GM19372 (cell line): ENCODE data around the gene GPD2.
"Not testable (repeated sequence)": the region's sequence is repeated elsewhere in the genome, so short reads cannot be mapped to it uniquely, and the experiment has no call there.

Source experiments
- ATAC-seq: cut with Tn5 transposase; IDR thresholded peaks from one replicate; pipeline ENCODE4 v1.9.1; 2021; ENCODE audit warnings: mild to moderate bottlenecking, low read depth, moderate library complexity; ENCODE audit not compliant: unreplicated experiment

GPD2 gene

DNA sequence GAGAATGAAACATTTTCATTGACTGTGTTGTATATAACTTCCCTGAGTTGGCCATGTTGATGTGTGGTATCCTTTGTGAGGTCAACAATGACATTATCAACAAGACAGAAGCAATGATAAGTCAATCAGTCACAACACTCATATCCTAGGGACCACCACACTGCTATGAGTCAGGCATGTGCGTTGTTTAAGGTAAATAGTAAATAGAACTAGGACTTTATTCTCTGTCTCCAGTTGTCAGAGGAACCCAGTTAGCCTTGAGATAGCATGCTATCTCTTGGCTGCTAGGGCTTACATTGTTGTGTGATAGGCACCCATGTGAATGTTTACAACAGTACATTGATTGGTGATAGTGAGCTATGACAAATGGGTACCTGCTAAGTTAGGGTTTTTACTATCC lies 37.3 kb downstream of the GPD2 start:
- ATAC-seq, result no peak

DNA sequence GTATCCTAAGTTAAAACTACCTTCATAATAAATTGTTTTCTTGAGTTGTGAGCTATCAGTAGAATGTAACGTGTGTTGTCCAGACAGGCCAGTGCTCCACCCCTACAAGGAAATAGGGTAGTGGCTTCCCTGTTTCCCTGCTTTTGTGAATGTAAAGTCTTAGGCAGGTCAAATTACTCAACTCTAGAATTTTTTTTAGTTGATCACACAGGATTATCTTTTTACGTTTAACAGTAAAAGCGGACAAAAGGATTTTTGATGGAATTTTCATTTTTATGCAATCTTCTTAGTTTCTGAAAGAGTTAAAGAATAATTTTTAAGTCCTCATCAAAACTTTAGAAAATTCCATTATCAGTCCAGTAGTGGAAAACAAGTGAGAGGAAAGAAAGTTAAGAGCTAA lies 38.2 kb downstream of the GPD2 start:
- ATAC-seq, result no peak

DNA sequence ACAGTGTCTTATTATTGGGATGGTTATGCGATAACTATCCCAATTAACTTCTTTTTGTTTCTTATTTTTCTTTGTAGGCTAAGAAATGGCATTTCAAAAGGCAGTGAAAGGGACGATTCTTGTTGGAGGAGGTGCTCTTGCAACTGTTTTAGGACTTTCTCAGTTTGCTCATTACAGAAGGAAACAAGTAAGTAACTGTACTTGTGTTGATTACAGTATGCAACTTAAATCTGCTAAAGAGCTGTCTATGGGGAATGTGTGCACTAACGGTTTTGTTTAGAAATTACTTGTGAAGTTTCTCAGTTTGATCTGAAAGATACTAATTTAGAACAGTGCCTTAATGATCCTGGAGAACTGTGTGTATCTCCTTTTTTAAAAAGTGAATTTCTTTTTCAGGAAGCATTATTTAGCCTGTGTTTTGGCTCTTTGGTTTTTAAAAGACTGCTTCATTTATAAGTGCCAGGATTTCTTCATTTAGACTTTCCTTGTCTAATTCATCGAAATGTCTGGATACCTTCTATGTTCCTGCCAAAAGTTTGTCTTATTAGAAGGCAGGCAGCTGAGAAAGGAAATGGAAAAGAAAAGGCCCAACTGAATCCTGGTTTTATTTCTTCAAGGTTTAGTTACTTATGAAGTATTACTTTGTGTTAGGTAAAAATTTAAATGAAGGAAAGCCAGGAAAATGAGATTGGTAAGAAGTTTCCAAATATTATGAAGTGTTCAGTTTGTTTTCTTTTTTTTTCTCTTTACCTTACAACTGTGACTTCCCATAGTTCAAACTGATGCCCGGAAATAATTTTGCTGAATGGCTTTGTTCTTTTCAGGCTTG lies 40.1 kb downstream of the GPD2 start:
- no peak for ATAC-seq

DNA sequence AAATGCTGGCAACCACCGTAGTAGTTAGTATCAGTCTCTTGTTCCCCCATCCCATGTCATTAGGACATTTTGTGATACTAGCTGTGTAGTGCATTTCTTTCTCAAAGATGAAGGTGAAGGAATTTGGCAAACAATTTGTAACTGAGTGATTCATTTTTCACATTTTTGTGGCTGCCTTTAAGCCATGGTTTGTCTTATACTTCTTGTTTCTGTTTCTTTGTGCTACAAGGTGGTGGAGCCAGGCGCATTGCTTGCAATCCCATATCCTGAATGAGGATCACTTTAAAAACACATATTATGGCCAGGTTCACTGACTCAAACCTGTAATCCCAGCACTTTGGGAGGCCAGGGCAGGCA lies 40.6 kb downstream of the GPD2 start:
- ATAC-seq, result peak; percentile 62

DNA sequence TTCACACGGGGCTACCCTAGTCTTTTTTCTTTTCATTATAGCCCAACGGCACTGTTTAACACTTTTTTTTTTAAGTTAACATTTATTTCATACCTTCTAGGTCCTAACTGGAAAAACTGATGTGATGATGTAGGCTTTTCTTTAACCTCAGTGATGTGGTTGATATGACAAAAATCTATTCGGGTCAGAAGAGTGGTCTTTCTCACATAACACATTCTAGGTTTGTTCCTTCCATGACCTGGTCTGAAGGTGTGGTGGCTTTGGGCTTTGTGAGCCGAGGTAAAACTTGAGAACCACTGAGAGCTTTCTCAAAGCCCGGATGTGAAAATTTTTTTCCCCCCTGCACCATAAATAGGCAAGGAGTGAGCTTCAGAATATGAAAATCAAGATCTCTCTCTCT lies 44.2 kb downstream of the GPD2 start:
- no peak for ATAC-seq

DNA sequence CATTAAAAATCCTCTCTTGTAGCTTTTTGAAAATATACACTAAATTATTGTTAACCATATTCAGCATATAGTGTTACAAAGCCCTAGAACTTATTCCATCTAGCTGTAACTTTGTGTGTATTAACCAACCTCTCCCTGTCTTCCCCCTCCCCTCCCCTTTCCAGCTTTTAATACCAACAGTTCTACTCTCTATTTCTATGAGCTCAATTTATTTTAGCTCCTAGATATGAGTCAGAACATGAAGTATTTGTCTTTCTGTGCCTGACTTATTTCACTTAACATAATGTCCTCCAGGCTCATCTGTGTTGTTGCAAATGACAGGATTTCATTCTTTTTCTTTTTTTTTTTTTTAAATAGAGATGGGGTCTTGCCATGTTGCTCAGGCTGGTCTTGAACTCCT lies 45.1 kb downstream of the GPD2 start:
- ATAC-seq, result no peak

DNA sequence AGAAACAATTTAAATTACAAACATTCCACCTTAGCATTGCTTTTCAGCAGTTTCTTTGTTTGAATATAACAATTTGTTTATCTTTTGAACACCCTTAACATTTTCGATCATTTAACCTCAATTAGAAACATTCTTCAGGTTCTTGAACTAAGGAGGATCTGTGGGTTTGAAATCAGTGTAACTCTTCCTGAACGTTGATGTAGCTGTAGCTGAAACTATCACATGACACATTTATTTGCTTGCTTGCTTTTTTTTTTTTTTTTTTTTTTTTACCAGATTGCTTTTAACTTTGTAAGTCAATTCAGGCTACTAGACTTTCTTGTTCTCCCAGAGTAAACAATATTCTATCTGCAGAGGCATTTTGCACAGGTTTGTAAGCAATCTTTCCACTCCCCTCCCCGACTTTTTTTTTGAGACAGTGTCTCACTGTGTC lies 47.6 kb downstream of the GPD2 start:
- no peak for ATAC-seq

DNA sequence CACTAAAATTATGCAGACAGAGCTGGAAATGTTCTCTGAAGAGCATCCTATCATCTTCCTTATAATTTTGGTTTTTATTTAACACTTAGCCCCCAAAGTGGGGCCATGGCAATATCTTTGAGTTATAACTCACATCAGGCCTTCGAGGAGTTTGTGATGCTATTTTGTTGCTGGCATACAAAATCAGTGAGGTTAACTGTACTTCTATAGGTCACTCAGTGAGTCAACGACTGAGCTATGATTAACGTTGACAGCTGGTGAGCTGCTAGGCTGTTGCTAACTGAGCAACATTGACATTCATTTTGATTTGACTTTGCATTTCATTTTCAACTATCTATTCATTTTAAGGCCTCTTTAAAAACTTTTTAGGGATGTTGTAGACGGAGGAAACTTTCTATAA lies 50.0 kb downstream of the GPD2 start:
- ATAC-seq, result no peak

DNA sequence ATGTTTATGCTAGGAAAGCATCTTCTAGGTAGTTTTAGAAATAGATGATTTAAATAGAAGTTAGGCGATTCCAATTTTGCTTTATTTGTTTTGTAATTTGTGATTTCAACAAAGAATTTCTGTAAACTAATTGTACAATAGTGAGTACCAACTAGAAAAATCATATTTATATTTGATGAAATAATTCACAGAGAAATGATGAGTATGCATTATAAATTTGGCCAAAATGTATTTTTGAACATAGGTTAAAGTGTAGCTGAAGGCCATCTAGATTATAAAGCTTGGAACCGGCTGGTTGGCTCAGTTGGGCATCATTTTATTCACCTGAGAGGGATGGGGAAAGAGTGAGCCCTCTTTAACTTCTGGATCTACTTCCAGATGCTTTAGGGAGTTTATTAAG lies 50.4 kb downstream of the GPD2 start:
- no peak for ATAC-seq

DNA sequence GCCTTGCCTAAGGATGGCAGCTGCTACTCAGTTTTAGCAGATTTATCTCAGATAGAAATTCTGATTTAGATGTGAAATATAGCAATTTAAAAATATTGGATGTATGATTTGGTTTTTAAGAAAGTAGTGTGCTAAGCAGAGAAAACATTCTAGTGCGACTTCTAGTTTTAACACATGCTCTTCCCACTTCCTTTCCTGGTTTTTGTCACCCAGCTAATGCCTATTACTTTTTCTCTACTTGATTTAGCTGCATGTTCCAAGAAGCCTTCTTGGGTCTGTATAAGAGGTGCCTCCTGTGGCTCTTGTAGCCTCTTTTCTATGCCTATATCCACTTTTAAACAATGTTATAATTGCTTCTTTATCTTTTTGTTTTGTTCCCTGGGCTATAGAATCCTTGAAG lies 53.0 kb downstream of the GPD2 start:
- no peak for ATAC-seq

DNA sequence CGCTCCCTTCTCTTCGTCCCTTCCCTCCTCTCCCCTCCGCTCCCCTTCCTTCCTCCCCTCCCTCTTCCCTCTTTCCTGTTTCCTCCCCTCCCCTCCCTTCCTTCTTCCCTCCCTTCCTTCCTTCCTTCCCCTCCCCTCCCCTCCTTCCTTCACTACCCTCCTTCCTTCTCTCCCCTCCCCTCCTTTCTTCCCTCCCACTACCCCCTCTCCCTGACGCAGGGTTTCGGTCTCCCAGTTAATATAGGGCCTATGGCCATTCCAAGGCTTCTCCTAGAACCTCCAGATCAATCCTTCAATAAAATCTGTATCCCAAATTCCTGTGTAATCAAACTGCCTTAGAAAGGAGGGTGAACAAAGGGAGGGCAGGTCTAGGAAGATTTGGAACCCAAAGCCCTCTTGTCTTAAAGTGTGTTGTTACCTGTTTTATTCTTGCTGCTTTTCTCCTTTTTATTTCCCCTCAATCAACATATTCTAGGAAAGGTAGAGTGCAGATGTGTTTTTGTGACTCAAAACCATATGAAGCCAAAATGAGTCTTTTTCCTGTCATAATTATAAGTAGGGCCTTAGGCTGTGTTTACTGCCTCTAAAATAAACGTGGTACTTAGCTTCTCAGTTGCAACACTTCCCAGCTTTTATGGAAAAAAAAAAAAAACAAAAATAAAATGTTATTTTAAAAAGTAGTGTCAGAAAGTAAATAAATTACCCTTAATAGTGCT lies 53.7 kb downstream of the GPD2 start:
- ATAC-seq, result no peak

DNA sequence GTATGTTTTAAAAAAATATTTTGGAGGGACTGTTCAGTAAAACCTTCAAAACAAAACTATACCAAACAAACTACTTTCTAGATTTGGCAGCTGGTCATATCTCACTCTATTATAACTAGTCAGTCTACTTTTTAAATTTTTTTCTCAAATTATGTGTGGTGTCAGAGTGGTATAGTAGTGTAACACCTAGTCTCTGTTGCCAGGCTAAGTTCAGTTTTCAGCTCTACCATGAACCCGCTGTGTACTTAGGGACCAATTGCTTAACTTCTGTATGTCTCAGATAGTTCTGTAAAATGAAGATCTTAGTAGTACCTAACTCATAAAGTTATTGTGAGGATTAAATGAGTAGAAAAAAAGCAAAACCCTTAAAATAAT lies 54.3 kb downstream of the GPD2 start:
- no peak for ATAC-seq

DNA sequence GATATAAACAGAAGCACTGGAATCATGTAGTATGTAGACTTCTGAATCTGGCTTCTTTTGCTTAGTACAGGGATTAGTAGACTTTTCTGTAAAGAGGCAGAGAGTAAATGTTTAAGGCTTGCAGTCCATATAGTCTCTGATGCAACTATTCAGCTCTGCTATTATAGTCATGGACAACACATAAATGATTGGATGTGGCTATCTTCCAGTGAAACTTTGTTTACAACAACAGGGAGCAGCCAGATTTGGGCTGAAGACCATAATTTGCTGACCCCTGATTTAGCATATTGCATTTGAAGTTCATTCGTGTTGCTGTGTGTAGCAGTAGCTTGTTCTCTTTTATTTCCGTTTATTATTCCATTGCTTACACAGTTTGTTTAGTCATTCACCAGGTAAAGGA lies 55.0 kb downstream of the GPD2 start:
- no peak for ATAC-seq

DNA sequence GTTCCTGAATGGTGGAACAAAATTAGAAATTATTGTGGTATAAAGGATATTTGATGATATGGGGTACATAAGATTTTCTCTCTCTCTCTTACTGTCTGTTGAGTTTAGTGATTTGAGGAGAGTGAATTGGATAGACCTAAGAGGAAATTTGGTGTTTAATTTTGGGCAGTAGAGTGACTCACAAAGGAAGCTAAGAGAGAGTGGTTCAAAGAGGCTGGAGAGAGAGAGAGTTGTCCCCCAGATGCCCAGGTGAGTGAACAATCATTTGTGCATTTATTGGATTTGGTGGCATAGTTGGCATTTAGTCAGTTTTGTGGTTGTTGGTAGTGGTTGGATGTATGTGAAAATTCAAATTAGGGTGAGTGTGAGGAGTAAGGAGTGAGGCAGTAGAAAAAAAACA lies 56.8 kb downstream of the GPD2 start:
- ATAC-seq, result no peak

DNA sequence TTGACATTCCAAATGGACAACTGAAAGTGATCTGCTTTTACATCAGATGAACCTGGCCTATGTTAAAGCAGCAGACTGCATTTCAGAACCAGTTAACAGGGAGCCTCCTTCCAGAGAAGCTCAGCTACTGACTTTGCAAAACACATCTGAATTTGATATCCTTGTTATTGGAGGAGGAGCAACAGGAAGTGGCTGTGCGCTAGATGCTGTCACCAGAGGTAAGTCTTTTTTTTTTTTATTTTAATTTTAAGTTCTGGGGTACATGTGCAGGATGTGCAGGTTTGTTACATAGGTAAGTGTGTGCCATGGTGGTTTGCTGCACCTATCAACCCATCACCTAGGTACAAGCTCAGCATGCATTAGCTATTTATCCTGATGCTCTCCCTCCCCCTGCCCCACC lies 59.8 kb downstream of the GPD2 start:
- ATAC-seq, result not testable (repeated sequence)

DNA sequence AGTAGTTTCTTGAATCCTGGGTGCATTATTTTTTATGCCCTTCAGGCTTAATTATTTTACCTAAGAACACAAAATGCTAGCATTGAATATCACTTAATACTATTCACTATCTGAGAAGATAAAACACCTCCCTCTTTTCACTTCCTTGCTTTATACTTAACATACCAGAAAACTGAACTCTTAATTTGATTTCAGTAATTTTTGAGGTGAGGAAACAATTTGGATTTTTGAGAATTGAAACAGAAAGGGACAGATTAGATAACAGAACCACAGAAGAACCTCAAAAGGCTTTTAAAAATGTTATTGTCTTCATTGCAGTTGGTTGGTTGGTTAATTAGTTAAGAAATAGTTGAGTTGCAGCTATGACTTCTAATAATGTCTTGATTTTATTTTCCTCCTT lies 69.5 kb downstream of the GPD2 start:
- peak; percentile 60 for ATAC-seq

DNA sequence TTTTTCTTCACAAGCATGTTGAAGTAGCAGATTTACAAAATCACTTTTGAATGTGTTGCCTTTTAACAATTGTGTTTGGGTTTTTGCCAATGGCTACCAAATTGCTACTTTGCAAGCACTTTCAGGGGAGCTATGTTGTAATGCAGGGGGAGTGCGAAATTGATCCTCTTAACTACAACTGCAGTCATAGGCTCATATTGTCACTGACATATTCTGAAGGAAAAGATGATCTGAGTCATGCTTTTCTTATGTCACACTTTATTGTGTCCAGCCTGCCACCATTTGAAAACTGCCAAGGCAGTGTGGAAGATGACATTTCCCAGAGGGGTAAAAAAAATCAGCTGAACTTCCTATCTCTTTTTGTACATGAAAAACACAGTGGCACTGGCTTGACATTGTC lies 74.9 kb downstream of the GPD2 start:
- no peak for ATAC-seq

DNA sequence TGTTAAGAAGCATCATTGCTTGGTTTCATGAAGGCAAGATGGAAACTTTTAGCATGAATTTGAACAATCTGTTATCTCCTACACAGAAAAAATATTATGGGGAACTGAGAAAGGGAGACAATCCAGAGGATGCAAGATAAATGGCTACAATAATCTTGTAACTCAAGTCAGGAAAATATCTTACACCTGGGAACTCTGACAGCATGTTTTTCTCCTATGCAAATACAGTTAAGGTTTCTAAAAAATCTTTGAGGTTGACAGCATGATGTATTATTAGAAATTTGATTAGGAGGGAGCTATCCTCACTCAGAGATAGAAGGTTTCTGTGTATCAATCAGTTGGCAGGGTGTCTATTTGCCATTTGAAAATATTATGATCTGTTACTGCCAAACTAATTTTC lies 75.6 kb downstream of the GPD2 start:
- peak; percentile 66 for ATAC-seq

DNA sequence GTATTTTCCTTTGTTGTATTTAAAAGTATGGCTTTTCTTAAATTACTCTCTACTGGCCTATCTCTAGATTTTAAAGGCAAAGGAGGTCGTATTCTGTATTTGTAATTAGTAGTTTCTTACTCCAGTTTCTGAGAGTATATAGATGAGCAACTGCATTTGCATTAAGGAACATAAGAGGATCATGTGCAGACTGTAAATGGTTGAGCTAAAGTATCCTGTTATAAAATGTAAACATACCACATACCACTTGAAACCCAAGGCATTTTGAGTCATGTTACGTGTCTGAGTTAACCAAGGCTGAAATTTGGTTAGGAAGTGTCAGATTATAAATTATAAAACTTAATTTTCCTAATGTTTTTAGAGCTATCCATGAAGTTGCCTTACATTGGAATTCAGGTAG lies 76.3 kb downstream of the GPD2 start:
- ATAC-seq, result no peak

DNA sequence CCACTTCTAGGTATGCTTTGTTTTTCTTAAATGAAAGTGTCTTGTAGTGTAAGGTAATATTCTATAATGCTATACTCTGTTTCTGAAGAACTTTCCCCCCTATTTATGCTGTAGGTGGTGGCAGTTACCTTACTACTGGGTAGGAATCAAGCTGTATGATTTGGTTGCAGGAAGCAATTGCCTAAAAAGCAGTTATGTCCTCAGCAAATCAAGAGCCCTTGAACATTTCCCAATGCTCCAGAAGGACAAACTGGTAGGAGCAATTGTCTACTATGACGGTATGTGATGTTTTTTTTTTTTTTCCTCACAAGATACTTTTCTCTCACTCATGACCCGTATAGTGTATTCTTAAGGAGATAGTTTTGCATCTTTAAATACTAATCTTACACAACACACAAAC lies 77.0 kb downstream of the GPD2 start:
- no peak for ATAC-seq

DNA sequence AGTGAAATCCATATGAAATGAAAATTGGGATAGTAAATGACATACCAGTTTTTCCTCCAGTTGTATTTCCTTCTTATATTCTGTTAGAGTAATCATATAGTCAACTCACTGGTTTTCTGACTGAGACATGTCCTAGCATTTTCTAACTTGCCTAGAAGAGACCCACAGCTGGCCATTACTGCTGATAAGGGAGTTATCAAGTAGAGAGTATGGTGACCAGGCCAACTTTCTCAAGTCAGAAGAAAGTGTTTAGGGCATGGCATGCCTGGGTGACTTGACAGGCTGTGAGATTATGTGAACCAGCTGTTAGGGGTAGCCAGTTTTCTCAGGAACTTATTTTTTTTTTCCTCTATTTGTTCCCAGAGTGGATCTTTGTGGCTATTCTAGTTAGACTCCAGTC lies 81.2 kb downstream of the GPD2 start:
- ATAC-seq, result no peak

DNA sequence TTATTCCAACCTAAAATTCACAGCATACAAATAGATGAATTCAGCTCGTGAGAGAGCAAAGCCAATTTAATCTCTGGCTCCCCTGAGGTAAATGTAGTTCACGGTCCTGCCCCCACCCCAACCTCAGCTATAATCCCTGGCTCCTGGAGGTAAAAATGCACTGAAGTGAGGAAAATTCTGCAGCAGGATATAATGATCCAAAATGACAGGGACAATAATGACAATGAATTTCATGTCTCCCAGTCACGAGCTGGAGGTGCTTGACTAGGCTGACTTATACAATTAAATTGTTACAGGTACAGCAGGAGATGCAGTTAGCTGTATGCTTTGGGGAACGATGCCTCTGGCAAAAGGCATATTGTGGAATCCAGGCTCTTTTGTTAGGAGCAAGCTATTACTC lies 82.0 kb downstream of the GPD2 start:
- ATAC-seq, result no peak
